Small intestine (tissue), 7 donors: ENCODE data around the gene ELOVL1. TPM values are rescaled to one million over a fixed set of nuclear protein-coding genes. Genes with fewer than 3 reads are reported as not detected.
A peak's percentile ranks its signal among the peaks of the same experiment; 100 is the strongest.

Source experiments
- DNase-seq, 2 donors: peaks; one replicate each; pipeline versions ENCODE4 v3.0.0 to v3.0.0-alpha.2; 2013
- FAIRE-seq: peaks from 2 replicates; lab custom pipeline; 2012; peaks lifted over from hg19 to GRCh38; lab: Jason Lieb, UNC
- H3K27ac ChIP-seq, 3 donors: one replicate each; pipeline ENCODE4 v1.5.1; 2013; ENCODE audit warnings: low read length in 2 of 3, mild to moderate bottlenecking in 2 of 3, control low read depth in 1 of 3, inconsistent platforms in 1 of 3, low read depth in 1 of 3, moderate library complexity in 1 of 3
- H3K27me3 ChIP-seq, 3 donors: one replicate each; pipeline ENCODE4 v1.6.1; 2013; ENCODE audit warnings: low read length in 3 of 3, inconsistent platforms in 1 of 3; ENCODE audit not compliant: control insufficient read depth in 3 of 3, insufficient read depth in 3 of 3
- H3K36me3 ChIP-seq, 3 donors: one replicate each; pipeline ENCODE4 v1.6.1; 2013; ENCODE audit warnings: low read length in 3 of 3, inconsistent platforms in 1 of 3, low read depth in 1 of 3, mild to moderate bottlenecking in 1 of 3, moderate library complexity in 1 of 3; ENCODE audit not compliant: control insufficient read depth in 3 of 3, insufficient read depth in 2 of 3
- H3K4me1 ChIP-seq, 3 donors: one replicate each; pipeline ENCODE4 v1.6.1; 2013; ENCODE audit warnings: low read length in 2 of 3, inconsistent platforms in 1 of 3, low read depth in 1 of 3, mild to moderate bottlenecking in 1 of 3, moderate library complexity in 1 of 3; ENCODE audit not compliant: control insufficient read depth in 3 of 3, insufficient read depth in 2 of 3
- H3K4me3 ChIP-seq, 3 donors: one replicate each; pipeline ENCODE4 v1.5.1; 2013; ENCODE audit warnings: low read length in 3 of 3, control low read depth in 1 of 3, inconsistent platforms in 1 of 3, low read depth in 1 of 3, mild to moderate bottlenecking in 1 of 3, moderate library complexity in 1 of 3
- H3K9me3 ChIP-seq, 2 donors: one replicate each; pipeline ENCODE4 v1.6.1; 2013; ENCODE audit warnings: low read depth in 1 of 2, low read length in 1 of 2; ENCODE audit not compliant: control insufficient read depth in 2 of 2, insufficient read depth in 1 of 2
- WGBS, 3 donors: extraction: QIAGEN DNeasy Blood & Tissue Kit; methylation state at CpG; one replicate each; pipeline ENCODE4 v1.1.7; 2013; 5-methylcytosine and 5-hydroxymethylcytosine counted together
- polyA plus RNA-seq, 4 donors: library from polyadenylated mRNA; stranded (reverse) in 3 of 4; unstranded in 1 of 4; fragments of 200-250 nt in 3 of 4; fragments of 120-200 nt in 1 of 4; gene quantifications; one replicate each; pipeline versions ENCODE4 v1.2.1 to v1.2.3, GENCODE V29; 2013
- donor health status: healthy with polysubstance abuse.
- donor health status: control.
- donor health status: control.
- donor health status: Bipolar disorder and iron deficiency.
- donor health status: healthy.

ELOVL1 gene
- polyA plus RNA-seq, 4 donors, result 60.6 to 105 (median 71.1) TPM

DNA sequence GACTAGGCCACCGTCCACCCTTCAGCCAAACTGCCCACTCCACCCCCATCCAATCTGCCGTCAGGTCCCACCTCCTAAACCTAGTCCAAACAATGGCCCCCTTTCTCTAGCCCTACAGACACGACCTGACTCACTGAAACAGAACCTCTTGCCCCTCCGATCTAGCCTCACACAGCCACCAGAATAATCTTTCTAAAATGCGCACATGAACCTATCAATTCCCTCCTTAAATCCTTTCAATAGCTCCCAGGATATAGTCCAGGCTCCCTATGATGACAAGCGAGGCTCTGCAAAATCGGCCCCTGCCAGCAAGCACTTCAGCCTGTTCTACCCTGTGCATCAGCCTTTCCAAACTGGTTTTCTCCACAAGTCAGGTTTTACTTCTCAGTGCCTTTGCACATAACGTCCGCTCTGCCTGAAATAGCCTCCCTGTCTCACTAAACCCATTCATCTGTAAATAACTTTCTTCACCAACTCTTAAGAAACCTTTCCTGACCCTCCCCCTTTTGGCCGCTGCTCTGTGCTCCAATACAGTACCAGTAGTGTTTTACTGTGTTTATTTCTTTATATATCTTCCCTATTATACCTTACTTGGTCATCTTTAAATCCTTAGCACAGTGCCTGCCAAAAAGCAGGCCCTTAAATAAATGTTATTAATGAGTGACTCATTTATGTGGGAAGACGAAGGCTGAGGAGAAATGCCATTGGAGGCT, 18.1 kb downstream of the ELOVL1 start:
- 30 to 51% (median 43%) methylated on average over 11 of the region's 11 CpGs for WGBS, 3 donors
- no peak for DNase-seq
- H3K27me3 ChIP-seq, result no peaks in the 10 kb centered on the region
- no peak for FAIRE-seq
- peaks cover 0 to 22% (median 0%) of the 10 kb centered on the region in 3 donors for H3K4me1 ChIP-seq
- H3K36me3 ChIP-seq, result no peaks in the 10 kb centered on the region
- peak overlapping the region; percentile 96 to 97 (median 97) for H3K27ac ChIP-seq
- H3K4me3 ChIP-seq, result peak overlapping the region in 2 of 3 donors; percentile 54 to 58
- H3K9me3 ChIP-seq, result no peaks in the 10 kb centered on the region

- DNase-seq, result peak; percentile 93 to 96
- no peaks in the 10 kb centered on the region for H3K27me3 ChIP-seq
- H3K4me1 ChIP-seq, result peaks cover 0 to 30% (median 3%) of the 10 kb centered on the region in 3 donors
- H3K27ac ChIP-seq, result peak overlapping the region; percentile 96 to 97 (median 97)
- 8 to 27% (median 19%) methylated on average over 49 to 72 of the region's 72 CpGs for WGBS, 3 donors
- H3K4me3 ChIP-seq, result peak overlapping the region; percentile 28 to 58 (median 54)
- H3K9me3 ChIP-seq, result no peaks in the 10 kb centered on the region
- FAIRE-seq, result no peak
- H3K36me3 ChIP-seq, result no peaks in the 10 kb centered on the region
Measured at GRCh38 chr1:43348809-43349593, 18.8 kb downstream of the ELOVL1 start.

- peaks cover 0 to 31% (median 3%) of the 10 kb centered on the region in 3 donors for H3K4me1 ChIP-seq
- no peaks in the 10 kb centered on the region for H3K27me3 ChIP-seq
- H3K36me3 ChIP-seq, result no peaks in the 10 kb centered on the region
- WGBS, 3 donors, result 20 to 36% (median 27%) methylated on average over 22 of the region's 22 CpGs
- H3K9me3 ChIP-seq, result no peaks in the 10 kb centered on the region
- peak overlapping the region in 2 of 3 donors; percentile 54 for H3K4me3 ChIP-seq
- H3K27ac ChIP-seq, result peak overlapping the region; percentile 96 to 97 (median 97)
- peak in 1 of 2 donors; percentile 52 for DNase-seq
- no peak for FAIRE-seq
Measured at GRCh38 chr1:43348343-43348808, 19.4 kb downstream of the ELOVL1 start.

DNA sequence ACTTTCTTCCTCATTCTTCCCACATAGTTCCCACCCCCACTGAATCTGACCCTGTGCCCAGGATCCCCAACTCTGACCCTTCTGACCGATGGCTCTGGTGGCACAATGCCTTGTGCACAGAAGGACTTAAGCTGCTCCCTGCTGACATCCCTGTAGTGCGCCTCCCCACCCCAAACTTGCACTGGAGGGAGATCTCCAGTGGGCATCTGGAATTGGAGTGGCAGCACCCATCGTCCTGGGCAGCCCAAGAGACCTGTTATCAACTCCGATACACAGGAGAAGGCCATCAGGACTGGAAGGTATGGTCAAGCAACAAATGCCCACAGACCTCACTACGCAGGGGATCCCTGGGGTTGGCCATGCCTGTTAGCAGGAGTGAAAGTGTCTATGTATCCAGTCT, 21.2 kb downstream of the ELOVL1 start:
- Histone ChIP-seq H3K27ac (no peak overlapping the region), H3K4me3 (no peak overlapping the region), H3K27me3 (no peaks in the 10 kb centered on the region), H3K4me1 (peaks cover 0 to 31% (median 3%) of the 10 kb centered on the region in 3 donors), H3K36me3 (no peaks in the 10 kb centered on the region), H3K9me3 (no peaks in the 10 kb centered on the region)
- FAIRE-seq, result no peak
- 87 to 95% (median 90%) methylated on average over 5 of the region's 5 CpGs for WGBS, 3 donors
- no peak for DNase-seq

- DNase-seq (peak; percentile 81 to 95), FAIRE-seq (no peak)
- Histone ChIP-seq H3K36me3 (no peaks in the 10 kb centered on the region), H3K27me3 (no peaks in the 10 kb centered on the region), H3K9me3 (no peaks in the 10 kb centered on the region), H3K4me3 (no peak overlapping the region), H3K4me1 (peaks cover 0 to 40% (median 3%) of the 10 kb centered on the region in 3 donors), H3K27ac (peak overlapping the region; percentile 53 to 74 (median 64))
- 10 to 40% (median 28%) methylated on average over 3 of the region's 3 CpGs for WGBS, 3 donors
Measured at GRCh38 chr1:43345120-43345519, 22.7 kb downstream of the ELOVL1 start.

- DNase-seq, result peak in 1 of 2 donors; percentile 37
- peak overlapping the region in 1 of 3 donors; percentile 64 for H3K27ac ChIP-seq
- no peaks in the 10 kb centered on the region for H3K9me3 ChIP-seq
- H3K36me3 ChIP-seq, result no peaks in the 10 kb centered on the region
- no peak for FAIRE-seq
- 40 to 53% (median 44%) methylated on average over 4 of the region's 4 CpGs for WGBS, 3 donors
- peaks cover 0 to 34% (median 3%) of the 10 kb centered on the region in 3 donors for H3K4me1 ChIP-seq
- no peak overlapping the region for H3K4me3 ChIP-seq
- no peaks in the 10 kb centered on the region for H3K27me3 ChIP-seq
Measured at GRCh38 chr1:43344267-43344850, 23.5 kb downstream of the ELOVL1 start.

GRCh38 chr1:43340559-43340958, 27.3 kb downstream of the ELOVL1 start:
- DNase-seq, result no peak
- FAIRE-seq, result no peak
- Histone ChIP-seq H3K36me3 (no peaks in the 10 kb centered on the region), H3K27me3 (no peaks in the 10 kb centered on the region), H3K9me3 (no peaks in the 10 kb centered on the region), H3K4me1 (peaks cover 0 to 26% (median 3%) of the 10 kb centered on the region in 3 donors), H3K27ac (no peak overlapping the region), H3K4me3 (no peak overlapping the region)
- 4 to 58% (median 27%) methylated on average over 1 of the region's 1 CpG for WGBS, 3 donors

GRCh38 chr1:43339584-43340232, 28.1 kb downstream of the ELOVL1 start:
- DNase-seq, result no peak
- H3K4me3 ChIP-seq, result no peak overlapping the region
- no peak for FAIRE-seq
- no peaks in the 10 kb centered on the region for H3K36me3 ChIP-seq
- H3K27me3 ChIP-seq, result no peaks in the 10 kb centered on the region
- no peak overlapping the region for H3K27ac ChIP-seq
- H3K9me3 ChIP-seq, result no peaks in the 10 kb centered on the region
- peaks cover 0 to 17% (median 3%) of the 10 kb centered on the region in 3 donors for H3K4me1 ChIP-seq
- WGBS, 3 donors, result 86 to 89% (median 88%) methylated on average over 6 of the region's 6 CpGs
